Hepatic stellate cell (primary cell): Measurements from ENCODE around the gene MPC1.
"Not testable (repeated sequence)": the region's sequence is repeated elsewhere in the genome, so short reads cannot be mapped to it uniquely, and the experiment has no call there.

Experiments
- DNase-seq: peaks from one replicate; pipeline ENCODE4 v3.0.0; 2011; ENCODE audit warnings: low spot score

MPC1 gene

DNA sequence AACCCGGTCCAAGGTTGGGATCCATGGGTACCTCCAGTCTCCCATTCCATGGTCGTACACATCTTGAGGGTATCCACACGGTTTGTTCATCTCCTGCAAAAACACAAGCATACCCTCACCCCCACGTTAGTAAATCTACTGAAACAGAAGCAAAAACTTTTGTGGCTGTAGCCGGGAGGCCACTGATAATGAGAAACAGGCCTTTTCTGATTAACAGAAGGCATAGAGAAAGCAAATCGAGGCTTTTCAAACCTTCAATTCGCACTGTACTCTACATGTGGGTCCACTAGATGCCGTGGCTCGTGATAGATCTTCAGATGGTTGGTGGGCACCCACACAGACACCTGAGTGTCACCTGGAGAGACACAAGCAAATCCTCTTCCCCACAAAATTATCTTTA, 37.1 kb downstream of the MPC1 start:
- not testable (repeated sequence) for DNase-seq

- DNase-seq = not testable (repeated sequence)
Observed at GRCh38 chr6:166344921-166345320, 37.8 kb downstream of the MPC1 start.

DNA sequence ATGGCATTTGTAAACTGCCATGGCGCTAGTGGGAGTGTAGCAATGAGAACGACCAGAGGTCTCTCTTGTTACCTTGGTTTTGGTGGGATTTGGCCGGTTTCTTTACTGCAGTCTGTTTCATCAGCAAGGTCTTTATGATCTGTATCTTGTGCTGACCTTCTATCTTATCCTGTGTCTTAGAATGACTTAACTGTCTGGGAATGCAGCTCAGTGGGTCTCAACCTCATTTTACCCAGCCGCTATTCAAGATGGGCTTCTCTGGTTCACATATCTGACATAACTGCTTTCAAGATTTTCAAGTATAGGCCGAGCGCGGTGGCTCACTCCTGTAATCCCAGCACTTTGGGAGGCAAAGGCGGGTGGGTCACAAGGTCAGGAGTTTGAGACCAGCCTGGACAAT, 38.5 kb downstream of the MPC1 start:
- DNase-seq = no peak

GRCh38 chr6:166343150-166343487, 39.6 kb downstream of the MPC1 start:
- no peak for DNase-seq

DNA sequence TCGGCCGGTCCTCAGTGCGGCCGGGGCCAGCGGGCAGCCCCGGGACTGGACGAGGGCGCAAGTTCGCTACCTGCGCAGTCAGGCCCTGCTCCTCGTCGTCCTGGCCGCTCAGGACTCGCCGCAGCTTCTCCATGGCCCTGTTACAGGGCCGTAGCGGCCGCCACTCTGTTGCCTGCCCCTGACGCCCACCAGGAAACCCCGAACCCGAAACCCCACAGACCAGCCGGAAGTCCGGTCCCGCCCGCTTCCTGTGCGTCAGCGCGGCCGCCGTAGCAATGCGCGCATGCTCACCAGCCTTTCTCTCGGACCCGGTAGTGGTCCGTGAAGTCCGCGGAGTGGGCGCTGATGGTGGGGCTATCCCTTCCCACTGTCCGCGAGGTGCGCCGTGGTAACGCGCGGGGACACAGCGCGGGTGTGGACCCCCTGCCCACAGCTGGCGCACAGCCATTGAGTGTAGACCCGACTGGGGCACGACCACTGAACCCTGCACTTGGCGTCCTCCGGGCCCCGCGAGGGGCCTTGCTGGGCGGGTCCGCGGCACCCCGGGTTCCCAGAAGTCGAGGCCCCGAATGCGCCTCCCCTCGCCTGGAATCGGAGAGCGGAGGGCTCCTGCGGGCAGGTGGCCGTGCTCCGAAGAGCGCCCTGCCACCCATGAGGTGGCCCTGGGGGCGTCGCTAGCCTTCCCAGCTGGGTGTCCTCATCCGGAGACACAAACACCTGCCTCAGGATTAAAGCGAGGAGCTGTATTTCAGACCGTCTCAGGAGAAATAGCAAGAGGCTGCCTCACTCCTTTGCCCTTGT, 40.2 kb downstream of the MPC1 start, which contains the start of gene SFT2D1:
Gene SFT2D1 (minus strand): TSS at position 197 of the 801 bp plus-strand sequence. CDS start 64 bp downstream, at position 133.
- peak; percentile 92 for DNase-seq

- DNase-seq = peak; percentile 31
Observed at GRCh38 chr6:166341977-166342348, 40.8 kb downstream of the MPC1 start.

DNA sequence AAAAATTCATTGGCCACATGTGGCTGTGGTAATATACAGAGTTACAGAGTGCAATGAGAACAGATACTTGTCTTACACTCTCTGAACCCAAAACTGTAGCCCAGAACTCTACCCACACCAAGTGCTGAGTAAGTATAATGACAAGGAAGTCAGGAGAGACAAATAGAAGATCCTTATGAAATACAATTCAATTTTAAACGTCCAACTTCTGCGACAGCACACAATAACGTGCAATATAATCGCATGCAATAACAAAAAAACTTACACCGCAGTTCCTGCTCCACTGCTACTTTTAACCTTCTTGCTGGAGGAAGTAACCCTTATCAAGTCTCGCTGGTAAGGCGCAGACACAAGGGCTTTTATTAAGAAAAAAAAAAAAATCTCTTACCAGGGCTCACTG, 41.3 kb downstream of the MPC1 start:
- DNase-seq = no peak

DNA sequence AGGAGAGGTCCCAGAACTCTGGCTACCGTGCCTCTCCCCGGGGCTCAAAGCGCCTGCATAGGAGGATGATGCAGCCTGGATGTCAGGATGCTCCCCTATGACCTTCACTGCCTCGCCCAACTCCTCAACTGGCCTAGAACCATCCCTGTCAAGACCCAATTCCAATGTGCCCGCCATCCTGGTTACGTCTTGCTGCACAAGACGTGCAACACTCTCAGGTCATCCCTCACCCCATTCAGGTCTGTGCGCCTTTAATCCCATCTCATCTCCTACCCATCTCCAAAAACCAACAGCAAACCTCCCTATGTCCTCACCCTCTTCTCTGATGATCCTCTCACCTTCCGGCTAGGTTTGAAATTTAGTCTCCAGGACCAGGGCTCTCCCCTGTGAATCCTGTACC, 43.9 kb downstream of the MPC1 start:
- DNase-seq = no peak

DNA sequence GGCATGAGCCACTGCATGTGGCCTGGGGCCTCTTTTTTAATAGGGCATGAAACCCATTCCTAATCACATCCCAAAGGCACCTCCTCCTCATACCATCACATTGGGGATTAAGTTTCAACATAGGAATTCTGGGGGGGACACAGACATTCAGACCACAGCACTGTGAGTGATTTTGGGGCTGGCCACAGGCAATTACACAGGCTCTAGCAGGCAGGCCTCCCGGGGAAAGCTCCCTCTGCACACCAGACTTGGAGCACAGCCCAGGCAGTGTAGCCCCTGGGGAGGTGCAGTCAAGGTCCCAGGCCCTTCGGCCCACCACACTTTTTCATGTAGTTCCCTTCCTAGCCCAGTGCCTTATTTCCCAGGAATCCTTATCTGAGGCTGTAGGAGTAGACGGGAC, 45.9 kb downstream of the MPC1 start:
- DNase-seq = no peak

GRCh38 chr6:166335378-166336302, 47.1 kb downstream of the MPC1 start:
- no peak for DNase-seq

- no peak for DNase-seq
Observed at GRCh38 chr6:166334878-166335277, 47.9 kb downstream of the MPC1 start.

DNA sequence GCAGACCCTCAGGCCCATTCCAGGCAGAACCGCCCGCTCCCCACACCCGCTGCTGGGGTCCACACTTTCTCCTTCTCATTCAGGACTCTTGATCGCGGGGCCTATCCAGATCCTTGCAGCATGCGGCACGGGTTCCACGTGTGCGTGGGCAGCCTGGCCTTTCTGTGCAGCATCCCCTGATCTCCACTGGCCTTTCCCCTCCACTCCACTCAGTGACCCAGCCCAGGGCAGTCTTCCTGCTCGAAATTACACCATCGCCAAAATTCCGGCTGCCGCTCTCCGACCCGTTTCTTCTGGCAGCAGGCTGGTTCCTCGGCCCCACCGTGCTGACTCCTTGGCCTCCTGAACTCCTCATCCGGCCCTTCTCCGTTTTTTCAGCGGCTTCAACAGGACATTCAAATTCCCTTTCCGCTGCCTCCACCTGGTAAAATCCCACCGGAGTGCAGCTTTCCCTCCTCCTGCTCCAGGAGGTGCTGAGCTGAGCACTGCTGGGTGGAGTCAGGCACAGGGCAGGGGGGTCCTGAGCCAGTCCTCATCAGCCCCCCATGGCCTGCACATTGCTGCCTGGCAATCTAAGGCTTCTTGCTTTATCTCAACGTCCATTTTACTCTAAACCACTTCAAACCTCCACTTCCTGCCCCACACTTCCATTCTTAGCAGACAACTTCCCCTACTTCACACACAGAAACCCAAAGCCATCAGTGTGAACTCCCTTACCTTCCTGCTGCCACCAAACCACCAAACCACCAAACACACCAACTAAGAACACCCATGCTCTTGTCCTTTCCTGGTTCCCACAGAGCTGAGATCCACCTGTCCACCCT, 49.4 kb downstream of the MPC1 start:
- no peak for DNase-seq

GRCh38 chr6:166331503-166332415, 51.0 kb downstream of the MPC1 start:
- DNase-seq = no peak

GRCh38 chr6:166330612-166331011, 52.1 kb downstream of the MPC1 start:
- peak; percentile 69 for DNase-seq

DNA sequence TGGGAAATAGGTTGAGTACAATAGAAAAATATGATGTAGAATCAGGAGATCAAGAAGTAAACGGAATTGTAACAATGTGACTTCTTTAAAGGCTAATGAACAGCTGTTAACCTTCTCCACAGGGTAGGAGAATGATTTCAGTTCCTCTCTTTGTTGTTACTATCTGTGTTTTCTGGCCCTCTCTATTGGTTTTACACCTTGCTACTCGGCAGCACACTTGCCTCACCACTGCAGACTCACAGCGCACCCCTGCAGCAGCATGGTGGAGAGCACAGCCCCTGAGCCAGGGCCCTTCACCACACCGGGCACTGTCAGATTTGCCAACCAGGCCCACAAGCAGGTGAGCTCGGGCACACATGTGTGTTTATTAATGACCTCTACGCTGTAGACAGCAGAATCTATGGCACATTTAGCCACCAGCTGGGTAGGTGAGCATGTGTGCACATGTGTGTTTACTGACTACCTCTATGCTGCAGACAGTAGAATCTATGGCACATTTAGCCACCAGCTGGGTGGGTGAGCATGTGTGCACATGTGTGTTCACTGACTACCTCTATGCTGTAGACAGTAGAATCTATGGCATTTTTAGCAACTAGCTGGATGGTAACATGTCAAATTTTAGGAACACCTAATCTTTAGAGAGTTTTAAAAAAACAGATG, 57.2 kb downstream of the MPC1 start:
- no peak for DNase-seq

DNA sequence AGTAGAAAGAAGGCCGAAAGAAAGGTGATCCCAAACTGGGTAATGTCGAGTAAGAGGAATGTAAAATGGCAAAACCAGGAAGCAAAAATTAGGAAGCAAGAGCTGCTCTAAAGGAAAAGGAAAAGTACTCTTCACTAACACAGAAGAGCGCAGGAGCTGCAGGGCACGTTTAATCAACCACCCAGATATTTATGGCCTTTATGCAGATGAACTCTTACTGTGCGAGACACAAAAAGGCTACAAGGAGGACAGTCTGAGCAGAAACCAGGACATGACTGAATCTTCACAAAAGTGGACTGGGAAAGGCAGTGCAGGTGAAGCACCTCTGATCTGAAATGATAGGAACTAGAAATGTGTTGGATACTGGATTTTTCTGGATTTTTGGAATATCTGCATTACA, 59.3 kb downstream of the MPC1 start:
- no peak for DNase-seq

GRCh38 chr6:166318649-166319600, 63.8 kb downstream of the MPC1 start:
- no peak for DNase-seq

- no peak for DNase-seq
Observed at GRCh38 chr6:166318227-166318626, 64.5 kb downstream of the MPC1 start.
